HuH-7 (cell line): ENCODE results near the gene TMEM121.

ENCODE experiments used
- DNase-seq: peaks from one replicate; pipeline ENCODE4 v3.0.0; 2011; ENCODE audit warnings: low spot score

TMEM121 gene

GRCh38 chr14:105487449-105487985, 38.9 kb upstream of the TMEM121 start:
- no peak for DNase-seq

GRCh38 chr14:105487986-105488777, 38.2 kb upstream of the TMEM121 start:
- no peak for DNase-seq

DNA sequence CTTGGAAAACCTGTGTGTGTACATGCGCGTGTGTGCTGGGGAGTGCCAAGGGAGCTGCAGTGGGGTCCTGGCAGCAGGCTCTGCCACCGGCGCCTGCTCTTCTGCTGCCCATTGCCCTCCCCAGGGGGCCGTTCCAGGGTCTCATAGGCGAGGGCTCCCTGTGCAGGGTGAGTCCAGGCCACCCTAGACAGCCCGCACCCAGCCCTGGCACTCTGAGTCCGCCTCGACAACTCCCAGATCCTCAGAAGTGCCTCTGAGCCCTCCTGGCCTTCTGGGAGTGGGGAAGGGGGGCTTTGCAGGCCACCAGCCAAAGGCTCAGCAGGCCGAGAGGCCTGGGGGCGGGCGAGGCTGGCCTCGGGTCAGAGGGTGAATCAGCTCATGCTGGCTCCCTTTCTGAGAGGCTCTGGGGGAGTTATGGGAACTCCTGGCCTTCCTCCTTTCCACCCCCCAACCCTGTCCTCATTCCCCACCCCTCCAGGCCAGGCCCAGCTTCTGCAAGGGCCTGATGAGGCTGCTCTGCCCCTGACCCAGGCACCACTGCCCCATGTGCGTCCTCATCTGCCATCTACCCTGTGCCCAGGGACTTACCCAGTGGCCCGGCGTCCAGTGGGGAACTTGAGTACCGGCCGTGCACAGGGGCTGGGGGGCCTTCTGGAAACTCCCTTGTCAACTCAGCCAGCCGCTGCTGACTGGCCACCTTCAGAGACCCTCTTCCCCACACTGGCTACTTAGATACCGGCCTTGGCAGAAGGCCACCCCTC, 37.4 kb upstream of the TMEM121 start:
- no peak for DNase-seq

- peak; percentile 79 for DNase-seq
Measured at GRCh38 chr14:105489542-105490266, 36.7 kb upstream of the TMEM121 start.

- DNase-seq, result no peak
Measured at GRCh38 chr14:105490267-105490571, 36.2 kb upstream of the TMEM121 start.

- peak; percentile 99 for DNase-seq
Measured at GRCh38 chr14:105490572-105491365, 35.6 kb upstream of the TMEM121 start, which contains the start of gene TEDC1. TSS of gene TEDC1 (plus strand) at chr14:105491246. CDS start at chr14:105491376, 130 bp downstream.

GRCh38 chr14:105491366-105491973, 34.9 kb upstream of the TMEM121 start:
- peak; percentile 82 for DNase-seq

- DNase-seq, result no peak
Measured at GRCh38 chr14:105492031-105492970, 34.1 kb upstream of the TMEM121 start.

- DNase-seq, result no peak
Measured at GRCh38 chr14:105492971-105493871, 33.2 kb upstream of the TMEM121 start.

GRCh38 chr14:105493921-105494605, 32.3 kb upstream of the TMEM121 start:
- no peak for DNase-seq

GRCh38 chr14:105494606-105494929, 31.8 kb upstream of the TMEM121 start:
- no peak for DNase-seq

GRCh38 chr14:105495101-105495989, 31.0 kb upstream of the TMEM121 start:
- no peak for DNase-seq

- DNase-seq, result no peak
Measured at GRCh38 chr14:105495990-105496830, 30.2 kb upstream of the TMEM121 start.

DNA sequence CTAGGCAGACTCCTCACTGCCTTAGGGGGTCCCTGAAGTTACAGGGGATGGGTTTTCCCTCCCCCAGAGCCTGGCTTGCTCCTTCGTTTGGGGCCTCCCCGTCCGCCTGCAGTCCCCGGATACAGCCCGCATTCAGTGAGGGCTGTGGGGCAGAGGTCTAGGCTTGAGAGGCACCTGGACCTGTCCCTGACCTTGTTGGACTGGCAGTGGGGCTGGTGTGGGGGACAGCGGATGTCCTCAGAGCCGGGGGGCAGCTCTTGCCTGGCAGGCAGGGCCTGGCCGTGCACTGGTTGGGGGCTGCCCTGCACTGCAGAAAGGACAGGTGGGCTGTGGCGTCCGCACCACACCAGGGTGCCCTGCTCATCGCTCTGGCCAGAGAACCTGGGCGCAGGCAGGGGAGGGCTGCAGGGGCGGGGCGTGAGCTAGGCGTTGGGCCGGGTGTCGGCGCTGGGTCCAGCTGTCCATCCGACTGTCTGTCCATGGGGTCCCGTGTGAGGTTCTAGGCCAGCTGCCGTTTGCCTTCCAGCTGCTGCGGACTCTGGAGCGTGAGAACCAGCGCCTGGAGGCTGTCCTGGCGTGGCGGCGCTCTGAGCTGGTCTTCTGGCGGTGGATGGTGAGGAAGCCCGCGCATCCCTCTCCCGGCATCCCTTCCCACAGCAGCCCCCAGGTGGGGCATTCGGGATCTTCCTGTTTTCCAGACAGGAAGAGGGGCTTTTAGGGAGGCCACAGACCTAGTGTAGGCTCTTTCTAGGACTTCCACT, 29.4 kb upstream of the TMEM121 start:
- DNase-seq, result no peak

- DNase-seq, result no peak
Measured at GRCh38 chr14:105497671-105498429, 28.5 kb upstream of the TMEM121 start.
